Measurements from ENCODE around the gene TRIM44.

TRIM44 gene

GRCh38 chr11:35617316-35617686 lies 45.3 kb upstream of the TRIM44 start:
- Histone ChIP-seq H3K4me3 (ENCODE audit: low read length, poor library complexity, severe bottlenecking) (no peak overlapping the region), H4K20me1 (ENCODE audit: insufficient read depth, low read length, poor library complexity, severe bottlenecking) (no peaks in the 10 kb centered on the region)

GRCh38 chr11:35617687-35618496 lies 44.7 kb upstream of the TRIM44 start, which contains the start of gene FJX1:
FJX1 (plus strand) TSS chr11:35618460; CDS start chr11:35618637, 177 bp downstream.
- Histone ChIP-seq H3K36me3 (ENCODE audit: insufficient read depth, low read length) (no peaks in the 10 kb centered on the region), H3K9ac (ENCODE audit: low read depth, low read length, poor library complexity, severe bottlenecking) (no peak within 1 kb of the TSS), H3K4me2 (ENCODE audit: low read depth, low read length, poor library complexity, severe bottlenecking) (peak within 1 kb of the TSS; percentile 52), H3K79me2 (ENCODE audit: insufficient read depth, low read length) (no peaks in the 10 kb centered on the region), H2AFZ (ENCODE audit: low read length) (no peak within 1 kb of the TSS), H3K4me3 (ENCODE audit: low read length, poor library complexity, severe bottlenecking) (peak within 1 kb of the TSS; percentile 60), H4K20me1 (ENCODE audit: insufficient read depth, low read length, poor library complexity, severe bottlenecking) (no peaks in the 10 kb centered on the region), H3K9me3 (ENCODE audit: insufficient read depth, low read depth, low read length) (no peaks in the 10 kb centered on the region), H3F3A (ENCODE audit: low read depth) (0 out of 2 replicates have a peak, but pooled peaks cover 2% of the 10 kb centered on the region), H3K9me2 (replicated peaks; ENCODE audit: low read depth, low read length) (no peaks in the 10 kb centered on the region), H3K27me3 (ENCODE audit: insufficient read depth, low read length, poor library complexity, severe bottlenecking) (peaks cover 10% of the 10 kb centered on the region), H3K4me1 (ENCODE audit: insufficient read depth, low read length, poor library complexity, severe bottlenecking) (peaks cover 13% of the 10 kb centered on the region)
- TF ChIP-seq EZH2phosphoT487 (IDR thresholded peaks at IDR 0.05; ENCODE audit: borderline replicate concordance) (no peak), CTCF (conservative IDR thresholded peaks at IDR 0.05; ENCODE audit: low read length) (no peak)

More at GRCh38 chr11:35617316-35617686, 45.3 kb upstream of the TRIM44 start:
- Histone ChIP-seq H3K9me2 (replicated peaks; ENCODE audit: low read depth, low read length) (no peaks in the 10 kb centered on the region), H3K4me1 (ENCODE audit: insufficient read depth, low read length, poor library complexity, severe bottlenecking) (peaks cover 13% of the 10 kb centered on the region), H3F3A (ENCODE audit: low read depth) (0 out of 2 replicates have a peak, but pooled peaks cover 2% of the 10 kb centered on the region), H2AFZ (ENCODE audit: low read length) (no peak overlapping the region), H3K36me3 (ENCODE audit: insufficient read depth, low read length) (no peaks in the 10 kb centered on the region), H3K79me2 (ENCODE audit: insufficient read depth, low read length) (no peaks in the 10 kb centered on the region), H3K9me3 (ENCODE audit: insufficient read depth, low read depth, low read length) (no peaks in the 10 kb centered on the region), H3K27me3 (ENCODE audit: insufficient read depth, low read length, poor library complexity, severe bottlenecking) (peaks cover 10% of the 10 kb centered on the region), H3K9ac (ENCODE audit: low read depth, low read length, poor library complexity, severe bottlenecking) (no peak overlapping the region), H3K4me2 (ENCODE audit: low read depth, low read length, poor library complexity, severe bottlenecking) (peak overlapping the region; percentile 52)
- TF ChIP-seq EZH2phosphoT487 (IDR thresholded peaks at IDR 0.05; ENCODE audit: borderline replicate concordance) (no peak), CTCF (conservative IDR thresholded peaks at IDR 0.05; ENCODE audit: low read length) (no peak)

- peak overlapping the region; percentile 60 for H3K4me3 ChIP-seq (ENCODE audit: low read length, poor library complexity, severe bottlenecking)
Observed at GRCh38 chr11:35618497-35619115, 44.0 kb upstream of the TRIM44 start.

More at GRCh38 chr11:35618497-35619115, 44.0 kb upstream of the TRIM44 start:
- H3K27me3 ChIP-seq (ENCODE audit: insufficient read depth, low read length, poor library complexity, severe bottlenecking): peaks cover 10% of the 10 kb centered on the region
- no peaks in the 10 kb centered on the region for H4K20me1 ChIP-seq (ENCODE audit: insufficient read depth, low read length, poor library complexity, severe bottlenecking)
- H3K9ac ChIP-seq (ENCODE audit: low read depth, low read length, poor library complexity, severe bottlenecking): no peak overlapping the region
- no peak for TF ChIP-seq CTCF (conservative IDR thresholded peaks at IDR 0.05; ENCODE audit: low read length)
- no peaks in the 10 kb centered on the region for H3K9me3 ChIP-seq (ENCODE audit: insufficient read depth, low read depth, low read length)
- H3K79me2 ChIP-seq (ENCODE audit: insufficient read depth, low read length): no peaks in the 10 kb centered on the region
- no peak overlapping the region for H2AFZ ChIP-seq (ENCODE audit: low read length)
- peaks cover 13% of the 10 kb centered on the region for H3K4me1 ChIP-seq (ENCODE audit: insufficient read depth, low read length, poor library complexity, severe bottlenecking)
- H3K9me2 ChIP-seq (replicated peaks; ENCODE audit: low read depth, low read length): no peaks in the 10 kb centered on the region
- H3K36me3 ChIP-seq (ENCODE audit: insufficient read depth, low read length): no peaks in the 10 kb centered on the region
- H3F3A ChIP-seq (ENCODE audit: low read depth): 0 out of 2 replicates have a peak, but pooled peaks cover 2% of the 10 kb centered on the region
- peak overlapping the region; percentile 52 for H3K4me2 ChIP-seq (ENCODE audit: low read depth, low read length, poor library complexity, severe bottlenecking)

All from Loucy (cell line).